KBM-7 (cell line): Measurements from ENCODE around the gene CDT1.

Source experiments
- DNase-seq: peaks from one replicate; pipeline ENCODE4 v3.0.0-alpha.2; 2015
- in situ Hi-C: fragments of 300-500 bp; cut with MboI; formaldehyde crosslinking; loops from 2 replicates; pipeline ENCODE4 v1.14.3; 2020; ENCODE audit warnings: low sequenced_read_pairs, low pct_unique_long_range_greater_than_20kb, mixed read lengths

Gene CDT1

GRCh38 chr16:88798772-88799455, 4.7 kb upstream of the CDT1 start:
- in situ Hi-C loops = no loop called here
- no peak for DNase-seq

- in situ Hi-C loops = no loop called here
Observed at GRCh38 chr16:88799569-88800276, 3.9 kb upstream of the CDT1 start.

GRCh38 chr16:88800277-88800592, 3.4 kb upstream of the CDT1 start:
- in situ Hi-C loops = no loop called here
- no peak for DNase-seq

More at GRCh38 chr16:88799569-88800276, 3.9 kb upstream of the CDT1 start:
- peak; percentile 95 for DNase-seq

GRCh38 chr16:88804173-88804551, 573 bp downstream of the CDT1 start:
- in situ Hi-C loops = no loop called here
- DNase-seq = no peak

GRCh38 chr16:88804552-88805339, 1.2 kb downstream of the CDT1 start:
- in situ Hi-C loops = no loop called here

GRCh38 chr16:88805340-88805715, 1.7 kb downstream of the CDT1 start:
- in situ Hi-C loops = no loop called here
- no peak for DNase-seq

More at GRCh38 chr16:88804552-88805339, 1.2 kb downstream of the CDT1 start:
- no peak for DNase-seq

GRCh38 chr16:88805887-88806393, 2.4 kb downstream of the CDT1 start:
- in situ Hi-C loops = no loop called here
- DNase-seq = no peak

GRCh38 chr16:88806491-88807111, 3.0 kb downstream of the CDT1 start:
- no peak for DNase-seq
- in situ Hi-C loops = no loop called here

- in situ Hi-C loops = no loop called here
- no peak for DNase-seq
Observed at GRCh38 chr16:88807142-88807625, 3.6 kb downstream of the CDT1 start.

- in situ Hi-C loops = no loop called here
- DNase-seq = no peak
Observed at GRCh38 chr16:88807626-88808453, 4.3 kb downstream of the CDT1 start.

- in situ Hi-C loops = no loop called here
- DNase-seq = no peak
Observed at GRCh38 chr16:88809068-88809675, 5.6 kb downstream of the CDT1 start.

- DNase-seq = no peak
- in situ Hi-C loops = no loop called here
Observed at GRCh38 chr16:88809676-88810165, 6.1 kb downstream of the CDT1 start.

GRCh38 chr16:88810166-88810911, 6.8 kb downstream of the CDT1 start:
- peak; percentile 65 for DNase-seq
- in situ Hi-C loops = no loop called here

- DNase-seq = peak; percentile 74
- in situ Hi-C loops = no loop called here
Observed at GRCh38 chr16:88810912-88811768, 7.6 kb downstream of the CDT1 start.

- DNase-seq = peak; percentile 93
- in situ Hi-C loops = no loop called here
Observed at GRCh38 chr16:88811769-88812512, 8.4 kb downstream of the CDT1 start, which contains the start of gene APRT. Gene APRT, minus strand, starts transcription at chr16:88811928. Its CDS starts 29 bp downstream, at chr16:88811899.
